Activated naive CD4-positive, alpha-beta T cell treated with anti-CD3 and anti-CD28 coated beads, Interleukin-2, amount 50 U/mL, for 24 hours (primary cell): ENCODE results near the gene TEAD1.

Source experiments
- H3K27ac Mint-ChIP-seq: one replicate; pipeline ENCODE4 v1.8.0; 2021; ENCODE audit warnings: mild to moderate bottlenecking, mixed read lengths
- H3K27me3 Mint-ChIP-seq: one replicate; pipeline ENCODE4 v1.8.0; 2021; ENCODE audit warnings: mixed read lengths
- H3K36me3 Mint-ChIP-seq: one replicate; pipeline ENCODE4 v1.8.0; 2021; ENCODE audit warnings: mixed read lengths
- H3K4me1 Mint-ChIP-seq: one replicate; pipeline ENCODE4 v1.8.0; 2021; ENCODE audit warnings: mixed read lengths
- H3K4me3 Mint-ChIP-seq: one replicate; pipeline ENCODE4 v1.8.0; 2021; ENCODE audit warnings: mild to moderate bottlenecking, mixed read lengths
- H3K9me3 Mint-ChIP-seq: one replicate; pipeline ENCODE4 v1.8.0; 2021; ENCODE audit warnings: mixed read lengths

TEAD1 gene

GRCh38 chr11:12725863-12726682 lies 51.9 kb downstream of the TEAD1 start:
- H3K27ac Mint-ChIP-seq, result no peak overlapping the region
- H3K4me1 Mint-ChIP-seq, result no peaks in the 10 kb centered on the region
- H3K36me3 Mint-ChIP-seq, result peaks cover 1% of the 10 kb centered on the region
- no peaks in the 10 kb centered on the region for H3K9me3 Mint-ChIP-seq
- no peak overlapping the region for H3K4me3 Mint-ChIP-seq
- H3K27me3 Mint-ChIP-seq, result peaks cover 39% of the 10 kb centered on the region

GRCh38 chr11:12727563-12728211 lies 53.5 kb downstream of the TEAD1 start:
- H3K4me3 Mint-ChIP-seq, result no peak overlapping the region
- peaks cover 1% of the 10 kb centered on the region for H3K36me3 Mint-ChIP-seq
- H3K9me3 Mint-ChIP-seq, result no peaks in the 10 kb centered on the region
- H3K27ac Mint-ChIP-seq, result no peak overlapping the region
- peaks cover 24% of the 10 kb centered on the region for H3K27me3 Mint-ChIP-seq
- H3K4me1 Mint-ChIP-seq, result no peaks in the 10 kb centered on the region

GRCh38 chr11:12728417-12728816 lies 54.2 kb downstream of the TEAD1 start:
- H3K27me3 Mint-ChIP-seq, result peaks cover 21% of the 10 kb centered on the region
- no peaks in the 10 kb centered on the region for H3K4me1 Mint-ChIP-seq
- H3K9me3 Mint-ChIP-seq, result no peaks in the 10 kb centered on the region
- H3K27ac Mint-ChIP-seq, result no peak overlapping the region
- peaks cover 1% of the 10 kb centered on the region for H3K36me3 Mint-ChIP-seq
- H3K4me3 Mint-ChIP-seq, result no peak overlapping the region

GRCh38 chr11:12729941-12730340 lies 55.7 kb downstream of the TEAD1 start:
- Mint-ChIP-seq H3K4me3 (no peak overlapping the region), H3K27me3 (peaks cover 12% of the 10 kb centered on the region), H3K4me1 (no peaks in the 10 kb centered on the region), H3K9me3 (no peaks in the 10 kb centered on the region), H3K27ac (no peak overlapping the region), H3K36me3 (no peaks in the 10 kb centered on the region)

GRCh38 chr11:12731841-12732336 lies 57.7 kb downstream of the TEAD1 start:
- Mint-ChIP-seq H3K27me3 (peaks cover 6% of the 10 kb centered on the region), H3K27ac (no peak overlapping the region), H3K9me3 (no peaks in the 10 kb centered on the region), H3K4me1 (no peaks in the 10 kb centered on the region), H3K36me3 (no peaks in the 10 kb centered on the region), H3K4me3 (no peak overlapping the region)

GRCh38 chr11:12733091-12733490 lies 58.9 kb downstream of the TEAD1 start:
- Mint-ChIP-seq H3K27ac (no peak overlapping the region), H3K4me3 (no peak overlapping the region), H3K36me3 (no peaks in the 10 kb centered on the region), H3K4me1 (no peaks in the 10 kb centered on the region), H3K9me3 (no peaks in the 10 kb centered on the region), H3K27me3 (peaks cover 1% of the 10 kb centered on the region)

- Mint-ChIP-seq H3K36me3 (no peaks in the 10 kb centered on the region), H3K27me3 (peaks cover 5% of the 10 kb centered on the region)
Observed at GRCh38 chr11:12734625-12735024, 60.4 kb downstream of the TEAD1 start.

GRCh38 chr11:12735262-12735661 lies 61.0 kb downstream of the TEAD1 start:
- Mint-ChIP-seq H3K27me3 (peaks cover 8% of the 10 kb centered on the region), H3K27ac (no peak overlapping the region), H3K4me3 (no peak overlapping the region), H3K9me3 (peaks cover 2% of the 10 kb centered on the region), H3K36me3 (no peaks in the 10 kb centered on the region), H3K4me1 (no peaks in the 10 kb centered on the region)

More at GRCh38 chr11:12734625-12735024, 60.4 kb downstream of the TEAD1 start:
- H3K4me3 Mint-ChIP-seq, result no peak overlapping the region
- H3K4me1 Mint-ChIP-seq, result no peaks in the 10 kb centered on the region
- H3K27ac Mint-ChIP-seq, result no peak overlapping the region
- H3K9me3 Mint-ChIP-seq, result no peaks in the 10 kb centered on the region

- Mint-ChIP-seq H3K27ac (no peak overlapping the region), H3K4me3 (no peak overlapping the region), H3K36me3 (no peaks in the 10 kb centered on the region), H3K27me3 (peaks cover 12% of the 10 kb centered on the region), H3K4me1 (no peaks in the 10 kb centered on the region), H3K9me3 (peaks cover 4% of the 10 kb centered on the region)
Observed at GRCh38 chr11:12737024-12737423, 62.8 kb downstream of the TEAD1 start.

GRCh38 chr11:12741671-12742216 lies 67.5 kb downstream of the TEAD1 start:
- H3K36me3 Mint-ChIP-seq, result no peaks in the 10 kb centered on the region
- no peak overlapping the region for H3K4me3 Mint-ChIP-seq
- H3K9me3 Mint-ChIP-seq, result peaks cover 4% of the 10 kb centered on the region
- no peaks in the 10 kb centered on the region for H3K4me1 Mint-ChIP-seq
- H3K27me3 Mint-ChIP-seq, result peaks cover 11% of the 10 kb centered on the region
- no peak overlapping the region for H3K27ac Mint-ChIP-seq

GRCh38 chr11:12743834-12744449 lies 69.7 kb downstream of the TEAD1 start:
- Mint-ChIP-seq H3K4me1 (no peaks in the 10 kb centered on the region), H3K27ac (no peak overlapping the region), H3K4me3 (no peak overlapping the region), H3K36me3 (no peaks in the 10 kb centered on the region), H3K27me3 (peaks cover 13% of the 10 kb centered on the region), H3K9me3 (peaks cover 4% of the 10 kb centered on the region)

GRCh38 chr11:12744826-12745502 lies 70.7 kb downstream of the TEAD1 start:
- H3K9me3 Mint-ChIP-seq, result peaks cover 4% of the 10 kb centered on the region
- H3K36me3 Mint-ChIP-seq, result no peaks in the 10 kb centered on the region
- H3K4me3 Mint-ChIP-seq, result no peak overlapping the region
- no peaks in the 10 kb centered on the region for H3K4me1 Mint-ChIP-seq
- H3K27ac Mint-ChIP-seq, result no peak overlapping the region
- peaks cover 11% of the 10 kb centered on the region for H3K27me3 Mint-ChIP-seq

- no peaks in the 10 kb centered on the region for H3K4me1 Mint-ChIP-seq
- H3K4me3 Mint-ChIP-seq, result no peak overlapping the region
- no peak overlapping the region for H3K27ac Mint-ChIP-seq
- peaks cover 9% of the 10 kb centered on the region for H3K27me3 Mint-ChIP-seq
- no peaks in the 10 kb centered on the region for H3K36me3 Mint-ChIP-seq
- H3K9me3 Mint-ChIP-seq, result no peaks in the 10 kb centered on the region
Observed at GRCh38 chr11:12745787-12746186, 71.6 kb downstream of the TEAD1 start.

- peaks cover 7% of the 10 kb centered on the region for H3K27me3 Mint-ChIP-seq
- H3K9me3 Mint-ChIP-seq, result no peaks in the 10 kb centered on the region
- H3K4me3 Mint-ChIP-seq, result no peak overlapping the region
- no peaks in the 10 kb centered on the region for H3K4me1 Mint-ChIP-seq
- H3K36me3 Mint-ChIP-seq, result no peaks in the 10 kb centered on the region
- H3K27ac Mint-ChIP-seq, result no peak overlapping the region
Observed at GRCh38 chr11:12746593-12747097, 72.4 kb downstream of the TEAD1 start.

GRCh38 chr11:12748561-12748960 lies 74.3 kb downstream of the TEAD1 start:
- peaks cover 8% of the 10 kb centered on the region for H3K27me3 Mint-ChIP-seq
- H3K4me3 Mint-ChIP-seq, result no peak overlapping the region
- H3K9me3 Mint-ChIP-seq, result no peaks in the 10 kb centered on the region
- no peaks in the 10 kb centered on the region for H3K4me1 Mint-ChIP-seq
- no peak overlapping the region for H3K27ac Mint-ChIP-seq
- no peaks in the 10 kb centered on the region for H3K36me3 Mint-ChIP-seq
